Mucosa of stomach (tissue), 1 donor: ENCODE results near the gene S100A14.
"Not testable (repeated sequence)": the region's sequence is repeated elsewhere in the genome, so short reads cannot be mapped to it uniquely, and the experiment has no call there.

Experiments used
- H3K27me3 ChIP-seq: one replicate; pipeline ENCODE4 v1.7.0; 2013; ENCODE audit warnings: mild to moderate bottlenecking, low read length; ENCODE audit not compliant: control insufficient read depth, insufficient read depth
- H3K36me3 ChIP-seq: one replicate; pipeline ENCODE4 v1.7.0; 2013; ENCODE audit warnings: low read length; ENCODE audit not compliant: control insufficient read depth, insufficient read depth
- H3K4me1 ChIP-seq: one replicate; pipeline ENCODE4 v1.7.0; 2013; ENCODE audit warnings: mild to moderate bottlenecking, low read length; ENCODE audit not compliant: control insufficient read depth, insufficient read depth
- H3K4me3 ChIP-seq: one replicate; pipeline ENCODE4 v1.7.0; 2013; ENCODE audit warnings: low read length
- H3K9ac ChIP-seq: one replicate; pipeline ENCODE4 v1.7.0; 2013; ENCODE audit warnings: mild to moderate bottlenecking, low read length, moderate library complexity
- H3K9me3 ChIP-seq: one replicate; pipeline ENCODE4 v1.7.0; 2013; ENCODE audit warnings: mild to moderate bottlenecking, low read length, moderate library complexity; ENCODE audit not compliant: control insufficient read depth
- donor health status: Pancreatic carcinoma.

Gene S100A14

GRCh38 chr1:153575497-153575896 lies 40.6 kb downstream of the S100A14 start:
- H3K4me3 ChIP-seq, H3K4me1 ChIP-seq, H3K27me3 ChIP-seq, H3K9ac ChIP-seq, H3K36me3 ChIP-seq, H3K9me3 ChIP-seq: not testable (repeated sequence)

DNA sequence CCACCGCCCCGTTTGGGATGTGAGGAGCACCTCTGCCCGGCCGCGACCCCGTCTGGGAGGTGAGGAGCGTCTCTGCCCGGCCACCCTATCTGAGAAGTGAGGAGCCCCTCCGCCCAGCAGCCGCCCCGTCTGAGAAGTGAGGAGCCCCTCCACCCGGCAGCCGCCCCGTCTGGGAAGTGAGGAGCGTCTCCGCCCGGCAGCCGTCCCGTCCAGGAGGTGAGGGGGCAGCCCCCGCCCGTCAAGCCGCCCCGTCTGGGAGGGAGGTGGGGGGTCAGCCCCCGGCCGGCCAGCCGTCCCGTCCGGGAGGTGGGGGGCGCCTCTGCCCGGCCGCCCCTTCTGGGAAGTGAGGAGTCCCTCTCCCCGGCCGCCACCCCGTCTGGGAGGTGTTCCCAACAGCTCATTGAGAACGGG lies 41.0 kb downstream of the S100A14 start:
- not testable (repeated sequence) for H3K4me3 ChIP-seq, H3K4me1 ChIP-seq, H3K27me3 ChIP-seq, H3K9me3 ChIP-seq, H3K36me3 ChIP-seq, H3K9ac ChIP-seq

DNA sequence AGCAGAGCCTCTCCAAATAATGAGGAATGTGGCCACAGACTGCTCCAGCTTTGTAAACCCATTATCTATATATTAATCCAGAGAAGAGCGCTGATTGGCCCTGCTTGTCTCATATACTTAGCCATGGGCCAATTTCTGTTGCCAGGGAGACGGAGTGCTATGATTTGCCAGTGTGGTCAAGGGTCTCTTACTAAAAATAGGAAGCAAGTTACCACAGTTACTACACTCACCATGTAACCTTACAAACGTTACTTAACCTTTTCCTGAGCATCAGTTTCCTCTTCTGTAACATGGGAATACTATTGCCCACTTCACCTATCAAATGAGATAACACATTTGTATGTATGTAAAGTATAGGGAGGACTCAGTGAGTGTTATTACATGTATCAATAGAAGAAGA lies 42.8 kb downstream of the S100A14 start:
- Histone ChIP-seq H3K9me3 (no peaks in the 10 kb centered on the region), H3K4me3 (no peak overlapping the region), H3K36me3 (no peaks in the 10 kb centered on the region), H3K4me1 (peaks cover 12% of the 10 kb centered on the region), H3K9ac (no peak overlapping the region), H3K27me3 (peaks cover 3% of the 10 kb centered on the region)

- H3K9me3 ChIP-seq: no peaks in the 10 kb centered on the region
- H3K9ac ChIP-seq: no peak overlapping the region
- H3K4me1 ChIP-seq: peaks cover 15% of the 10 kb centered on the region
- H3K27me3 ChIP-seq: no peaks in the 10 kb centered on the region
- H3K4me3 ChIP-seq: no peak overlapping the region
- no peaks in the 10 kb centered on the region for H3K36me3 ChIP-seq
Observed at GRCh38 chr1:153572569-153573015, 43.5 kb downstream of the S100A14 start.

GRCh38 chr1:153571706-153572105 lies 44.4 kb downstream of the S100A14 start:
- no peaks in the 10 kb centered on the region for H3K36me3 ChIP-seq
- H3K9me3 ChIP-seq: no peaks in the 10 kb centered on the region
- no peak overlapping the region for H3K9ac ChIP-seq
- no peaks in the 10 kb centered on the region for H3K27me3 ChIP-seq
- H3K4me1 ChIP-seq: peaks cover 23% of the 10 kb centered on the region
- no peak overlapping the region for H3K4me3 ChIP-seq

DNA sequence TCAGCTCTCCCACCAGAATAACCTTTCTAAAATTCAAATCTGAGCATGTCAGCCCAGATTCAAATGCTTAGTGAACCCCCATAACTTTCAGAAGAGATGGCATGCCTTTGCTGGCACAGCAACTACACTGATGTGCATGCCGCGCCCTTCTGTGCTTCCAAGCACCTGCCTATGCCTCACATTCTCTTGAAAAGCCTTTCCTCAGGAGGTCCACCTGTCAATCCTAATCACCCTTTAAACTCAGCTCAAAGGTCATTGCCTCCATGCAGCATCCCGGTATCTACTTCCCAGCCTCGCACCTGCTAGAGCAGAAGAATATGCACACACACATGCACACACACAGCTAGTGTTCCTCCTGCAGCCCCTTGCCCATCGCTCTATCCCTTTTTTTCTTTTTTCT lies 45.3 kb downstream of the S100A14 start:
- Histone ChIP-seq H3K9me3 (no peaks in the 10 kb centered on the region), H3K4me3 (no peak overlapping the region), H3K9ac (no peak overlapping the region), H3K4me1 (peaks cover 31% of the 10 kb centered on the region), H3K27me3 (no peaks in the 10 kb centered on the region), H3K36me3 (no peaks in the 10 kb centered on the region)

GRCh38 chr1:153569465-153569864 lies 46.7 kb downstream of the S100A14 start:
- Histone ChIP-seq H3K36me3 (no peaks in the 10 kb centered on the region), H3K9ac (no peak overlapping the region), H3K9me3 (no peaks in the 10 kb centered on the region), H3K4me1 (peaks cover 39% of the 10 kb centered on the region), H3K27me3 (no peaks in the 10 kb centered on the region), H3K4me3 (no peak overlapping the region)

DNA sequence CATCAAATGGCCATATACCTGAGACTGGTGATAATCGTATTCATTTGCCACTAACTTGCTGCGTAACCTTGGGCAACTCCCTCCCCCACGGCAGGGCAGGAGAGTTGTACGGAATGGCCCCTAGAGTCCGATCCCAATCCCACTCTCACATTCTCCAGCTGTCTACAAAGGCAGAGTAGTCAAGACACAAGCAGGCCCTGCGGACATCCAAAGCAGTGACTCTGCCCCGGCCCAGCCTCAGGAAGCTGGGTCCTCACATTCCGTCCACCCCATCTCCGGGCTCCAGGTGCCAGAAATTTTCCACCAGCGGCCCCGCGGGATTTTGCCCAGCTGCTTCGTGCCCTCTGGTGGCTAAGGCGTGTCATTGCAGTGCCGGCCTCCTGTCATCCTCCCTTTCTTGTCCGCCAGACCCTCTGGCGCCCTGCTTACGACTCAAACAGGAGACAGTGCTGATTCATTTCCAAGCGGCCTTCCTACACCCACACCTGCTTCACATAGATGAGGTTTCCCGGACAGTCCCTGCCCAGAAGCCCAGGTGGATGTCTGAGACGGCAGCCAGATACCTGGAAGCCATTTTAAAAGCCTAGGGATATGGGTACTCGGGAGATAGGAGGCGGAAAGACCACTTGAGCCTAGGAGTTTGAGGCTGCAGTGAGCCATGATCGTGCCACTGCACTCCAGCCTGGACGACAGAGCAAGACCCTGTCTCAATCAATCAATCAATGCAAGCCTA lies 47.6 kb downstream of the S100A14 start:
- H3K27me3 ChIP-seq: no peaks in the 10 kb centered on the region
- no peaks in the 10 kb centered on the region for H3K9me3 ChIP-seq
- peak overlapping the region; percentile 9 for H3K4me3 ChIP-seq
- no peaks in the 10 kb centered on the region for H3K36me3 ChIP-seq
- H3K4me1 ChIP-seq: peaks cover 39% of the 10 kb centered on the region
- H3K9ac ChIP-seq: peak overlapping the region; percentile 64

DNA sequence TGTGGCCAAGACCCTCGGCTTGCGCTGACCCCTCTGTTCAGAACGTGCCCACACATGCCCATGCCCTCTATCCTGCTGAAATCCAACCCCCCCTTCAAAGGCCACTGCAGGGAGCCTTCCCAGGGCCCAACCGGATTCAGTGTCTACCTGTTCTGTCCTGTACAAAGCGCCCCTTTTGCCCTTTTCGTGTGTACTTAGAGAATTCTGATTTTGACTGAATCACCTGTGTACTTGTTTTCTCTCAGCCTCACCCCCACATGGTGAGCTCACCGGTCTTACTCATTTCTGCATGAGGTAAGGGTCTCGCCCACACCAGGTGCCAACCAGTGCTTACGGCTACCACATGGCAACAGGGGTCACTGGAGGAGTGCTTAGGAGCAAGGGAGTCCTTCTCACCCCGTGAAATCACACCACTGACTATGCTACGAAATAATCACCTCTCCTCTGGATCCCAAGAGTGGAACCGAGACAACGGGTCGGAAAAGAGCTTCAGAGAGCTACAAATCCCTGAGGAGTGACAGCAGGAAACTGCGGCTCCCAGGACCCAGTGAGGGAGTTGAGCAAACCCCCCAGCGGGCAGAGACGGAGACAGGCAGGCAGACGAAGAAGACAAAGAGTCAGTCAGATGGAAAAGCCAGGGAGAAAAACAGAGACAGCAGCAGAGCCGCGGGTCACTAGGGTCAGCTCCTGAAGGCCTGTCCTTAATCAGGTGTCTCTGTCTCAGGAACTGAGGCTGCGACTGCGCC lies 48.3 kb downstream of the S100A14 start:
- peak overlapping the region; percentile 64 for H3K9ac ChIP-seq
- H3K4me1 ChIP-seq: peaks cover 39% of the 10 kb centered on the region
- H3K27me3 ChIP-seq: no peaks in the 10 kb centered on the region
- no peaks in the 10 kb centered on the region for H3K9me3 ChIP-seq
- peak overlapping the region; percentile 9 for H3K4me3 ChIP-seq
- no peaks in the 10 kb centered on the region for H3K36me3 ChIP-seq

- Histone ChIP-seq H3K4me1 (peaks cover 39% of the 10 kb centered on the region), H3K36me3 (no peaks in the 10 kb centered on the region), H3K4me3 (no peak overlapping the region), H3K27me3 (no peaks in the 10 kb centered on the region), H3K9ac (peak overlapping the region; percentile 84), H3K9me3 (no peaks in the 10 kb centered on the region)
Observed at GRCh38 chr1:153566414-153567371, 49.4 kb downstream of the S100A14 start.

- Histone ChIP-seq H3K4me3 (no peak within 1 kb of the TSS), H3K9ac (peak within 1 kb of the TSS; percentile 84), H3K27me3 (no peaks in the 10 kb centered on the region), H3K36me3 (no peaks in the 10 kb centered on the region), H3K4me1 (peaks cover 39% of the 10 kb centered on the region), H3K9me3 (no peaks in the 10 kb centered on the region)
Observed at GRCh38 chr1:153565529-153566374, 50.4 kb downstream of the S100A14 start, which contains the start of gene S100A2. Gene S100A2 (minus strand): TSS chr1:153565844. CDS start chr1:153563877, 1,967 bp downstream.
